Kidney glomerular epithelial cell (primary cell): ENCODE measurements around the gene GATAD1.
"Not testable (repeated sequence)": the region's sequence is repeated elsewhere in the genome, so short reads cannot be mapped to it uniquely, and the experiment has no call there.

ENCODE experiments used
- DNase-seq: peaks from one replicate; lab custom pipeline; 2025; lab: John Stamatoyannopoulos, UW

Gene GATAD1

DNA sequence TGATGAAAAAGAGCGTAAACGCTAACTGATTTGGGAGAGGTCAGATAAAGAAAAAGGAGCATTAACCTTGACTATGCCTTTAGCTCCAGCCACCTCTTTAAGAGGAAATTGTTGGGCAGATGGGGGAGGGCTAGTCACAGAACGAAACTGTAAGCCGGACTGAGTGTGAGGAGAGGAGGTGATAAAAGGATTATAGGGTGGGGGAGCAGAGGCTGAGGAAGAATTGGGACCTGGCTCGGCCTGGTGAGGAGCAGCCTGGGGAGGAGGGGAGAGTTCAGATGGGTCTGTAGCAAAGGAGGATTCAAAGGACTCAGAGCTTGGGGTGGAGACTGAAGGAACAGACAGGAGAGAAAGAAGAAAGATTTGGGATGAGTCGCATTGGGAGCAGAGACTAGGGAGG, 36.3 kb downstream of the GATAD1 start:
- not testable (repeated sequence) for DNase-seq

GRCh38 chr7:92484226-92484625, 36.9 kb downstream of the GATAD1 start:
- DNase-seq = not testable (repeated sequence)

DNA sequence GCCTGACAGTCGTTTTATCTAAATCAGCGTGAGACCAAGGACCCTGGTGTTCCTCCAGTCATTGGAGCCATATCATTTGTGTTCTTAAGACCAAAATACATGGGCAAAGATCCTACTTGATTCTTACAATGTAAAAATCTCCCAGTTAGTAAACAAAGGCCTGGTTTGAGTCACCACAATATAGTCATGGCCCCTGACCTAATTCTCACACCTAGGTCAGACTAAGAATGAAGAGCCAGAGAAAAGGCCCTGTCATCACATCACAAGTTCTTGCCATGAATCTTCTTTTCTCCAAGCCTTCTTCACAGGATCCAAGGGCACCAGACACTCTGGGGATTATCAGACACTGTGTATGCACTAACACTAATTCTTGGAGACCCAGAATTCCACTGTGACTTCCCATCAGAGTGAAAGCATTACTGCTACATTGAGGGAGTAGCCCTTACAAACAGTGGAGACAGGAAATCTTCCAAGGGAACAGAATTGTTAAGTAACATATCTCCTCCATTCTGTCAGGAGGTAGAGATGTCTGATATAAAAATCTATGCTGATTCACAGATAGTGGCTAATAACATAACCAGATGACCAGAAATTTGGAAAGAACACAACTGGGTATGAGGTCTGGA, 38.1 kb downstream of the GATAD1 start:
- DNase-seq = no peak

DNA sequence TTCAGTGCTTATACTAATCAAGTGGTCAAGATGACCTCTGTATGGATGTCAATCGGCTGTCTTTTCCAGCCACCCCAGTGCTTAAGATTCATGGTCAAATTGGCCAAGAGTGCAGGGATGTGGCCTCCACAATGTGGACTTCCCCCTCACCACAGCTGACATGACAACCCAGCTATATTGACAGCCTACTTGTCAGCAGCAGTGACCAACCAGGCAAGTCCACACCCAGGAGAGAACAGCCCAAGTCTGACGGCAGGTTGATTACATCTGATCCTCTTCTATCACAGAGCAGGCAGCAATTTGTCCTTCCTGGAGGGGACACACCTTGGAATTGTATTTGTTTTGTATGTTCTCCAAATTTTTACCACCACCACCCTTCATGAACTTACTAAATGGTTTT, 38.7 kb downstream of the GATAD1 start:
- no peak for DNase-seq

GRCh38 chr7:92487804-92488203, 40.5 kb downstream of the GATAD1 start:
- DNase-seq = no peak

DNA sequence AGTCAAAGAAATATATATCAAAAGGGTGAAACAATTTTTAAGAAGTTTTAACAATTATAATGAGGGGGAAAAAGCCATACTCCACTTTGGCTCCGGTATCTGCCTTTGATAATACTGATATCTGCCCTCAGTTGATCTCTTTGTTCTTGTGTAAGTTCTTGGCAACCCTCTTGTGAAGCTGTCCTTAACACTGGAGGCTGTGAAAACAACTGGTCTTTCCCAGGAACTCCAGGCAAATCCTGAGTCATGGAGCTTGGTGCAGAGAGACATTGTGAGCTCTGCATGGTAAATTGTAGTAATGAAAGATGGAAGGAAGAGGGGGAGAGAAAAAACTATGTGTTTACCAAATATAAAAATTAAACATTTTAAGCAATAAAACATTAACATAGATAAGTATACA, 42.4 kb downstream of the GATAD1 start:
- no peak for DNase-seq

GRCh38 chr7:92496876-92497275, 49.6 kb downstream of the GATAD1 start:
- no peak for DNase-seq

- no peak for DNase-seq
Observed at GRCh38 chr7:92498557-92498956, 51.3 kb downstream of the GATAD1 start.

DNA sequence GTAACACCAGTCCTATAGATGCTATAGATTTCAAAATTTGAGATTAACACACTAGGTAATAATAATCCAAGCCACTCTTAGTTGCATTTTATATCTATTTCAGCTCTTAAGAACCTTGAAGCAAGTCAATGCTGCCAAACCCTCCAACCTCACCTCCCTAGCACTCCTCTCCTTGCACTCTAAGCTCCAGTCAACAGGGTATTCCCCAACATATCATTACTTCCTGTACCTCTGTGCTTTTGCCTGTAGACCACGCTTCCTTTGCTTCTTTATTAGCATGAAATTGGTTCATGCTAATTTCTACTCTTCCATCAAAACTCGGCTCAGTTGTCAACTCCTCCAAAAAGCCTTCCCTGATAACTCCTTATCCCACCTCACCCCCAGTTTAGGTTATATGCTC, 56.5 kb downstream of the GATAD1 start:
- no peak for DNase-seq

GRCh38 chr7:92504563-92504962, 57.3 kb downstream of the GATAD1 start:
- no peak for DNase-seq

DNA sequence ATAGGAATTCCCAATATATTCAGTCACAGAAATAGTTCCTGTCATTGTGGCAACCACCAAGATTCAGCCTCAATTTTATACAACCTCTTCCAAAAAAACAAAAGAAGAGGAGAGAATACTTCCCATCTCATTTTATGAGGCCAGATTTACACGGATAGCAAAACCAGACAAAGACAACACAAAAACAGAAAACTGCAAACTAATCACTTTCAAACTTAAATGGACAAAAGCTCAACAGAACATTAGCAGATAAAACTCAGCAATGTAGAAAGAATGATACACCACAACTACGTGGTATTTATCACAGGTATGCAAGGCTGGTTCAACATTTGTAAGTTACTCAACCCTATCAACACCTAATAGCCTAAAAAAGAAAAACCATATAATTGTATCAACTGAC, 59.1 kb downstream of the GATAD1 start:
- DNase-seq = no peak

DNA sequence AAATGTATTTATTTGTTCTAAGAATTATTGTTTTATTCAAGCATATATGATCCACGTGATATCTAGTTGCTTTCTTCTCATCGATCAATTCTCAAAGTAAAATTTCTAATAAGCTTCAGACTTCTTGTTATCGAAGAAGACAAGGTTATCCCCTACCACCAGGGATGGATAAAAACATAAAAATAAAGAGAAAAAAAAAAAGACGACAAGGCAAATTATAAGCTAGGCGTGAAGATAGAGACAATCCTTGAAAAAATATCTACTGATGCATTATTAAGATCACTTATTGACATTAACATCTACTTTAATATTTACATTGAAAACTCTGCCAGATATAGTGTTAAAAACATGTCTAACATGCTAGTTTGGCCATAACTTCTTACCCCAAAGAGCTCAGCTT, 61.7 kb downstream of the GATAD1 start:
- DNase-seq = no peak
